Testis (tissue), 3 donors: ENCODE data around the gene TCEAL9. TPM values are rescaled to one million over a fixed set of nuclear protein-coding genes. Genes with fewer than 3 reads are reported as not detected.
A peak's percentile ranks its signal among the peaks of the same experiment; 100 is the strongest.

Experiments
- DNase-seq: peaks from one replicate; pipeline ENCODE4 v3.0.0-alpha.2; 2019
- H3K27ac ChIP-seq, 2 donors: fragments of 200-600 bp; sonication (generic); one replicate each; pipeline ENCODE4 v1.5.1; 2019
- H3K27me3 ChIP-seq: fragments of 200-600 bp; sonication (generic); one replicate; pipeline ENCODE4 v1.5.1; 2019
- H3K36me3 ChIP-seq: fragments of 200-600 bp; sonication (generic); one replicate; pipeline ENCODE4 v1.5.1; 2017; ENCODE audit warnings: low read depth; ENCODE audit errors: missing control alignments
- H3K4me1 ChIP-seq: fragments of 200-600 bp; sonication (generic); one replicate; pipeline ENCODE4 v1.5.1; 2019
- H3K4me3 ChIP-seq, 2 donors: fragments of 200-600 bp; sonication (generic); one replicate each; pipeline ENCODE4 v1.5.1; 2017 to 2019
- H3K9me3 ChIP-seq: fragments of 200-600 bp; sonication (generic); one replicate; pipeline ENCODE4 v1.5.1; 2017
- CTCF ChIP-seq, 3 experiments: fragments of 450-650 bp in 2 of 3; fragments of 200-600 bp in 1 of 3; sonication (generic) in 1 of 3; IDR thresholded peaks; one replicate each; pipeline ENCODE4 v1.5.1; 2016 to 2019; ENCODE audit warnings: antibody characterized with exemption in 3 of 3, mild to moderate bottlenecking in 2 of 3, moderate library complexity in 1 of 3
- POLR2A ChIP-seq: fragments of 450-650 bp; IDR thresholded peaks from one replicate; pipeline ENCODE4 v1.6.1; 2017; ENCODE audit warnings: antibody characterized with exemption, mild to moderate bottlenecking, moderate library complexity
- WGBS, 2 donors: methylation state at CpG; one replicate each; pipeline ENCODE4 v1.1.5; 2018; 5-methylcytosine and 5-hydroxymethylcytosine counted together
- intact Hi-C: fragments of 100-400 bp; cut with DNase I; formaldehyde crosslinking; loops from one replicate; pipeline ENCODE4 v1.15.1; 2023; ENCODE audit warnings: low total_unique reads
- polyA plus RNA-seq: library from polyadenylated mRNA; stranded (reverse); fragments of 350-450 nt; fragmentation: Illumina TruSeq; extraction: RNeasy Lipid Tissue Mini Kit (QIAGEN cat#74804); gene quantifications from one replicate; pipeline ENCODE4 v1.2.3, GENCODE V29; 2014; ENCODE audit warnings: low read depth, low replicate concordance; ENCODE audit not compliant: insufficient read depth
- total RNA-seq, 2 donors: library from RNA; depleted of rRNA; stranded (reverse); fragments of >200 nt; gene quantifications; one replicate each; pipeline ENCODE4 v1.2.3, GENCODE V29; 2016

The TCEAL9 gene
- total and polyA plus RNA-seq, 3 donors from 2014 or later: 74.9 to 99.7 (median 99.4) TPM

- TF ChIP-seq CTCF (IDR thresholded peaks at IDR 0.05) (no peak), POLR2A (no peak)
- Histone ChIP-seq H3K4me3 (peak within 1 kb of the TSS; percentile 6 to 31), H3K9me3 (no peaks in the 10 kb centered on the region), H3K36me3 (no peaks in the 10 kb centered on the region), H3K4me1 (no peaks in the 10 kb centered on the region), H3K27ac (no peak within 1 kb of the TSS), H3K27me3 (no peaks in the 10 kb centered on the region)
- 6 to 9% methylated on average over 5 to 11 of the region's 11 CpGs for WGBS, 2 donors
- peak; percentile 48 for DNase-seq
- intact Hi-C loops: no loop called here
Measured at GRCh38 chrX:103329991-103330390, 26.3 kb upstream of the TCEAL9 start, which contains the start of gene TCEAL7. TSS of gene TCEAL7 (plus strand) at chrX:103330239. CDS start at chrX:103331404, 1,165 bp downstream.

GRCh38 chrX:103330681-103331288, 25.5 kb upstream of the TCEAL9 start:
- Histone ChIP-seq H3K36me3 (no peaks in the 10 kb centered on the region), H3K27ac (no peak overlapping the region), H3K4me1 (no peaks in the 10 kb centered on the region), H3K9me3 (no peaks in the 10 kb centered on the region), H3K27me3 (no peaks in the 10 kb centered on the region), H3K4me3 (peak overlapping the region in 1 of 2 donors; percentile 31)
- no peak for DNase-seq
- WGBS, 2 donors: 8 to 10% methylated on average over 17 to 21 of the region's 21 CpGs
- intact Hi-C loops: no loop called here
- TF ChIP-seq POLR2A (no peak), CTCF (IDR thresholded peaks at IDR 0.05) (no peak)

GRCh38 chrX:103338663-103339062, 17.6 kb upstream of the TCEAL9 start:
- intact Hi-C loops: no loop called here
- Histone ChIP-seq H3K36me3 (no peaks in the 10 kb centered on the region), H3K27me3 (no peaks in the 10 kb centered on the region), H3K27ac (no peak overlapping the region), H3K4me3 (no peak overlapping the region), H3K4me1 (no peaks in the 10 kb centered on the region), H3K9me3 (no peaks in the 10 kb centered on the region)
- TF ChIP-seq CTCF (IDR thresholded peaks at IDR 0.05) (no peak), POLR2A (no peak)
- DNase-seq: no peak
- 59 to 71% methylated on average over 3 of the region's 3 CpGs for WGBS, 2 donors

DNA sequence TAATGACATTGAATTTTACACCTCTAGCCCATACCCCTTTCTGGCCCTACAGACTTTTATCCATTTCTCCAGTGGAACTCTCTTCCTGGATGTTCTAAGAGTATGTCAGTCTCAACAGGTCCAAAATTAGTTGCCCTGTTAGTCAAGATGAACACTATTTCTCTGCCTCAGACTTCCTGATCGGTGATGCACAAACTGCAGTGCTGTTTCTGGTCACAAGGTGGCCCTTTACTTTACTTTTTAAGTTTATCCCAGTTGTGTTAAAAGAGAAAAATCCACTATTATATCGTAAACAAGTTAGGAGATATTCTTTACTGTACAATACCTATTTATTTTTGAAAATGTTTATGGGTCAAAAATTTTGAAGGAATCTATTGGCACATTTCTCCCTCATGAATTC, 13.2 kb upstream of the TCEAL9 start:
- intact Hi-C loops: no loop called here
- WGBS, 2 donors: 9 to 32% methylated on average over 2 of the region's 2 CpGs
- Histone ChIP-seq H3K9me3 (no peaks in the 10 kb centered on the region), H3K27me3 (no peaks in the 10 kb centered on the region), H3K4me1 (no peaks in the 10 kb centered on the region), H3K27ac (no peak overlapping the region), H3K4me3 (no peak overlapping the region), H3K36me3 (no peaks in the 10 kb centered on the region)
- TF ChIP-seq CTCF (IDR thresholded peaks at IDR 0.05) (peak; percentile 45 to 62 (median 53)), POLR2A (no peak)
- peak; percentile 69 for DNase-seq

- no peak overlapping the region for H3K4me3 ChIP-seq
- H3K27ac ChIP-seq: no peak overlapping the region
- TF ChIP-seq POLR2A (no peak), CTCF (IDR thresholded peaks at IDR 0.05) (no peak)
- no peaks in the 10 kb centered on the region for H3K9me3 ChIP-seq
- no peaks in the 10 kb centered on the region for H3K36me3 ChIP-seq
- intact Hi-C loops: no loop called here
- WGBS, 2 donors: 75 to 81% methylated on average over 2 of the region's 2 CpGs
- H3K27me3 ChIP-seq: no peaks in the 10 kb centered on the region
- no peaks in the 10 kb centered on the region for H3K4me1 ChIP-seq
- DNase-seq: no peak
Measured at GRCh38 chrX:103344606-103345005, 11.7 kb upstream of the TCEAL9 start.
